Loucy (cell line): ENCODE measurements around the gene CRTAC1.

Experiments used
- EZH2phosphoT487 ChIP-seq: fragments of 200-600 bp; IDR thresholded peaks from 2 replicates; pipeline ENCODE4 v1.6.1; 2018; ENCODE audit warnings: antibody characterized with exemption, mild to moderate bottlenecking, moderate library complexity, borderline replicate concordance
- TF ChIP-seq, protein P1 (sequence below): fragments of 200-600 bp; sonication (generic); conservative IDR thresholded peaks from 2 replicates; pipeline ENCODE4 v1.5.1; 2014; ENCODE audit warnings: mild to moderate bottlenecking, antibody characterized with exemption, low read length

DNA sequence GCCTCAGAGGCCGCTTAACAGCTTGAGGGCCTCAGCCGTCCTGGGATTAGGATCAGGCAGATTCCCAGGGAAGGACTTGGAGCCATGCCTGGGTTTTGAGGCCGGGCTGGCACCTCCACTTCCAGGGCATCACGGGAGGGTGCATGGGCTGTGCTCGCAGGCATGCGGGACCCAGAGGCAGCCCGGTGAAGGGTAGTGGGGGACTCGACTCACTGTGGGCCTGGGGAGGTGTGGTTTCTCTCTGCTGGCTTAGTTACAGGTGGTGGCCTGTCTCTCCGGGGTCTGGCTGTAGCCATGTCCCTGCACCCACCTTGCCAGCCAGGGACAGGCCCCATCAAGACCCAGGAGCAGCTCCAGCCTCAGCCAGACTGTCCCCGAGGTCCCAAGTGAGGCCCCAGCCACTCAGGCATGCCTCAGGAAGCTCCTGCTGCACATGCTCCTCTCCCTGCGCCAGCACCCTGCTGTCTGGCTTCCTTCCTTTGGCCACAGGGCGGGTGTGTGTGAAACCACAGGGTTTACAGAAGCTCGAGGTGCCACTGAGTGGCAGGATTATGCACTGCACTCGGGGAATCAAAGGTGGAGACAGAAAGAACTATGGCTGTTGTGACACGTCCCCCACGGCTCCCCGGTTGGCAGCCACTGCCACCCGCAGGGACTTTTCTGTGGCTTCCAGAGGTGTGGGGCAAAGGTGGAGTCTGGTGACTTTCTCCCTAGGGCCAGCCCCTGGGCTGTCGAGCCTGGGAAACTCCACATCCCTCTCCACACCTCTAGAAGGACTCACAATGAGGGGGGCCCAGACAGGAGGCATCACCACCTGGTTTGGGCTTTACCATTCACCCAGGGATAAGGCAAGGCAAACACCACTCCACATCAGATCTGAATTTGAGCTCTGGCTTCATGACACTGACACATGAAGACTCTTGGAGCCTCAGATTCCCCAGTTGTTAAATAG is 161.1 kb downstream of the CRTAC1 start:
- TF ChIP-seq, protein P1, sequence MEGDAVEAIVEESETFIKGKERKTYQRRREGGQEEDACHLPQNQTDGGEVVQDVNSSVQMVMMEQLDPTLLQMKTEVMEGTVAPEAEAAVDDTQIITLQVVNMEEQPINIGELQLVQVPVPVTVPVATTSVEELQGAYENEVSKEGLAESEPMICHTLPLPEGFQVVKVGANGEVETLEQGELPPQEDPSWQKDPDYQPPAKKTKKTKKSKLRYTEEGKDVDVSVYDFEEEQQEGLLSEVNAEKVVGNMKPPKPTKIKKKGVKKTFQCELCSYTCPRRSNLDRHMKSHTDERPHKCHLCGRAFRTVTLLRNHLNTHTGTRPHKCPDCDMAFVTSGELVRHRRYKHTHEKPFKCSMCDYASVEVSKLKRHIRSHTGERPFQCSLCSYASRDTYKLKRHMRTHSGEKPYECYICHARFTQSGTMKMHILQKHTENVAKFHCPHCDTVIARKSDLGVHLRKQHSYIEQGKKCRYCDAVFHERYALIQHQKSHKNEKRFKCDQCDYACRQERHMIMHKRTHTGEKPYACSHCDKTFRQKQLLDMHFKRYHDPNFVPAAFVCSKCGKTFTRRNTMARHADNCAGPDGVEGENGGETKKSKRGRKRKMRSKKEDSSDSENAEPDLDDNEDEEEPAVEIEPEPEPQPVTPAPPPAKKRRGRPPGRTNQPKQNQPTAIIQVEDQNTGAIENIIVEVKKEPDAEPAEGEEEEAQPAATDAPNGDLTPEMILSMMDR: peak; percentile 93
- no peak for TF ChIP-seq EZH2phosphoT487
